Measurements from ENCODE around the gene MBP.
"Not testable (repeated sequence)": the region's sequence is repeated elsewhere in the genome, so short reads cannot be mapped to it uniquely, and the experiment has no call there.

The MBP gene

GRCh38 chr18:77035380-77036187 lies 97.0 kb downstream of the MBP start:
- Mint-ChIP-seq H3K9me3 (no peaks in the 10 kb centered on the region), H3K4me1 (ENCODE audit: low read depth in 2 of 2) (peaks cover 67 to 74% of the 10 kb centered on the region in 2 donors), H3K27me3 (no peaks in the 10 kb centered on the region), H3K4me3 (peak overlapping the region; percentile 45 to 59), H3K27ac (peak overlapping the region; percentile 76 to 80), H3K36me3 (ENCODE audit: insufficient read depth) (peaks cover 38% of the 10 kb centered on the region)
- ATAC-seq (replicated peaks) (no peak), DNase-seq (no peak)

- peaks cover 42% of the 10 kb centered on the region for H3K36me3 Mint-ChIP-seq (ENCODE audit: insufficient read depth)
These were observed 99.0 kb downstream of the MBP start for GRCh38 chr18:77033575-77033974.

GRCh38 chr18:77032181-77032701 lies 100.3 kb downstream of the MBP start:
- DNase-seq = no peak

More at GRCh38 chr18:77033575-77033974, 99.0 kb downstream of the MBP start:
- Mint-ChIP-seq H3K4me3 (peak overlapping the region; percentile 5 to 7), H3K27me3 (no peaks in the 10 kb centered on the region), H3K27ac (peak overlapping the region; percentile 78 to 80), H3K4me1 (ENCODE audit: low read depth in 2 of 2) (peaks cover 62 to 68% of the 10 kb centered on the region in 2 donors), H3K9me3 (no peaks in the 10 kb centered on the region)
- DNase-seq = no peak
- no peak for ATAC-seq (replicated peaks)

GRCh38 chr18:77031662-77032061 lies 100.9 kb downstream of the MBP start:
- H3K9me3 Mint-ChIP-seq = no peaks in the 10 kb centered on the region
- H3K27ac Mint-ChIP-seq = peak overlapping the region; percentile 78 to 86
- H3K27me3 Mint-ChIP-seq = no peaks in the 10 kb centered on the region
- DNase-seq = no peak
- ATAC-seq (replicated peaks) = no peak
- H3K4me1 Mint-ChIP-seq (ENCODE audit: low read depth in 2 of 2) = peaks cover 50 to 57% of the 10 kb centered on the region in 2 donors
- H3K36me3 Mint-ChIP-seq (ENCODE audit: insufficient read depth) = peaks cover 49% of the 10 kb centered on the region
- no peak overlapping the region for H3K4me3 Mint-ChIP-seq

More at GRCh38 chr18:77032181-77032701, 100.3 kb downstream of the MBP start:
- ATAC-seq (replicated peaks) = peak; percentile 21
- peaks cover 52 to 59% of the 10 kb centered on the region in 2 donors for H3K4me1 Mint-ChIP-seq (ENCODE audit: low read depth in 2 of 2)
- H3K27ac Mint-ChIP-seq = peak overlapping the region; percentile 78 to 86
- H3K9me3 Mint-ChIP-seq = no peaks in the 10 kb centered on the region
- peaks cover 44% of the 10 kb centered on the region for H3K36me3 Mint-ChIP-seq (ENCODE audit: insufficient read depth)
- H3K4me3 Mint-ChIP-seq = peak overlapping the region in 1 of 2 donors; percentile 31
- no peaks in the 10 kb centered on the region for H3K27me3 Mint-ChIP-seq

- ATAC-seq (replicated peaks) (no peak), DNase-seq (no peak)
- Mint-ChIP-seq H3K36me3 (ENCODE audit: insufficient read depth) (peaks cover 54% of the 10 kb centered on the region), H3K4me1 (ENCODE audit: low read depth in 2 of 2) (peaks cover 47 to 59% of the 10 kb centered on the region in 2 donors), H3K4me3 (no peak overlapping the region), H3K9me3 (no peaks in the 10 kb centered on the region), H3K27me3 (no peaks in the 10 kb centered on the region), H3K27ac (peak overlapping the region; percentile 78 to 86)
These were observed 102.4 kb downstream of the MBP start for GRCh38 chr18:77030201-77030600.

- ATAC-seq (replicated peaks) (no peak), DNase-seq (no peak)
- Mint-ChIP-seq H3K4me1 (ENCODE audit: low read depth in 2 of 2) (peaks cover 20 to 34% of the 10 kb centered on the region in 2 donors), H3K27ac (peak overlapping the region in 1 of 2 donors; percentile 53), H3K36me3 (ENCODE audit: insufficient read depth) (peaks cover 49% of the 10 kb centered on the region), H3K9me3 (no peaks in the 10 kb centered on the region), H3K4me3 (no peak overlapping the region), H3K27me3 (no peaks in the 10 kb centered on the region)
These were observed 106.7 kb downstream of the MBP start for GRCh38 chr18:77025831-77026363.

GRCh38 chr18:77025123-77025522 lies 107.5 kb downstream of the MBP start:
- no peaks in the 10 kb centered on the region for H3K27me3 Mint-ChIP-seq
- ATAC-seq (replicated peaks) (no peak), DNase-seq (no peak)
- H3K9me3 Mint-ChIP-seq = no peaks in the 10 kb centered on the region
- peak overlapping the region in 1 of 2 donors; percentile 89 for H3K27ac Mint-ChIP-seq
- peaks cover 48% of the 10 kb centered on the region for H3K36me3 Mint-ChIP-seq (ENCODE audit: insufficient read depth)
- peaks cover 19 to 28% of the 10 kb centered on the region in 2 donors for H3K4me1 Mint-ChIP-seq (ENCODE audit: low read depth in 2 of 2)
- H3K4me3 Mint-ChIP-seq = no peak overlapping the region

GRCh38 chr18:77024476-77024875 lies 108.1 kb downstream of the MBP start:
- H3K27me3 Mint-ChIP-seq = no peaks in the 10 kb centered on the region

GRCh38 chr18:77023102-77023782 lies 109.3 kb downstream of the MBP start:
- peaks cover 58% of the 10 kb centered on the region for H3K36me3 Mint-ChIP-seq (ENCODE audit: insufficient read depth)
- peak overlapping the region; percentile 50 to 89 for H3K27ac Mint-ChIP-seq
- peaks cover 0 to 5% of the 10 kb centered on the region in 2 donors for H3K9me3 Mint-ChIP-seq
- H3K4me1 Mint-ChIP-seq (ENCODE audit: low read depth in 2 of 2) = peaks cover 33 to 42% of the 10 kb centered on the region in 2 donors
- ATAC-seq (replicated peaks) = no peak
- peak overlapping the region; percentile 16 to 21 for H3K4me3 Mint-ChIP-seq
- DNase-seq = no peak
- H3K27me3 Mint-ChIP-seq = no peaks in the 10 kb centered on the region

More at GRCh38 chr18:77024476-77024875, 108.1 kb downstream of the MBP start:
- peak overlapping the region in 1 of 2 donors; percentile 89 for H3K27ac Mint-ChIP-seq
- no peaks in the 10 kb centered on the region for H3K9me3 Mint-ChIP-seq
- no peak overlapping the region for H3K4me3 Mint-ChIP-seq
- H3K36me3 Mint-ChIP-seq (ENCODE audit: insufficient read depth) = peaks cover 46% of the 10 kb centered on the region
- no peak for ATAC-seq (replicated peaks)
- H3K4me1 Mint-ChIP-seq (ENCODE audit: low read depth in 2 of 2) = peaks cover 20 to 30% of the 10 kb centered on the region in 2 donors
- no peak for DNase-seq

- Mint-ChIP-seq H3K27ac (peak overlapping the region; percentile 4 to 65), H3K27me3 (no peaks in the 10 kb centered on the region)
These were observed 110.0 kb downstream of the MBP start for GRCh38 chr18:77022556-77022955.

GRCh38 chr18:77022116-77022515 lies 110.5 kb downstream of the MBP start:
- Mint-ChIP-seq H3K4me3 (no peak overlapping the region), H3K27ac (peak overlapping the region; percentile 4 to 65), H3K4me1 (ENCODE audit: low read depth in 2 of 2) (peaks cover 39 to 51% of the 10 kb centered on the region in 2 donors), H3K27me3 (no peaks in the 10 kb centered on the region), H3K9me3 (peaks cover 0 to 5% of the 10 kb centered on the region in 2 donors), H3K36me3 (ENCODE audit: insufficient read depth) (peaks cover 64% of the 10 kb centered on the region)
- DNase-seq = no peak
- ATAC-seq (replicated peaks) = no peak

More at GRCh38 chr18:77022556-77022955, 110.0 kb downstream of the MBP start:
- ATAC-seq (replicated peaks) (no peak), DNase-seq (no peak)
- Mint-ChIP-seq H3K4me1 (ENCODE audit: low read depth in 2 of 2) (peaks cover 37 to 48% of the 10 kb centered on the region in 2 donors), H3K9me3 (peaks cover 0 to 5% of the 10 kb centered on the region in 2 donors), H3K4me3 (no peak overlapping the region), H3K36me3 (ENCODE audit: insufficient read depth) (peaks cover 64% of the 10 kb centered on the region)

GRCh38 chr18:77021478-77021877 lies 111.1 kb downstream of the MBP start:
- H3K36me3 Mint-ChIP-seq (ENCODE audit: insufficient read depth) = peaks cover 64% of the 10 kb centered on the region
- H3K27me3 Mint-ChIP-seq; ATAC-seq (replicated peaks); H3K9me3 Mint-ChIP-seq; H3K4me3 Mint-ChIP-seq; DNase-seq: not testable (repeated sequence)
- peaks cover 42 to 51% of the 10 kb centered on the region in 2 donors for H3K4me1 Mint-ChIP-seq (ENCODE audit: low read depth in 2 of 2)
- peak overlapping the region; percentile 4 to 65 for H3K27ac Mint-ChIP-seq

- Mint-ChIP-seq H3K36me3 (ENCODE audit: insufficient read depth) (peaks cover 64% of the 10 kb centered on the region), H3K4me1 (ENCODE audit: low read depth in 2 of 2) (peaks cover 45 to 51% of the 10 kb centered on the region in 2 donors), H3K4me3 (no peak overlapping the region)
These were observed 111.5 kb downstream of the MBP start for GRCh38 chr18:77021075-77021474.

More at GRCh38 chr18:77021075-77021474, 111.5 kb downstream of the MBP start:
- Mint-ChIP-seq H3K27ac (peak overlapping the region; percentile 4 to 65), H3K9me3 (peaks cover 0 to 5% of the 10 kb centered on the region in 2 donors), H3K27me3 (no peaks in the 10 kb centered on the region)
- ATAC-seq (replicated peaks) (no peak), DNase-seq (no peak)
